ENCODE data around the gene CTCF.

CTCF gene

GRCh38 chr16:67665598-67665997 is 103.3 kb downstream of the CTCF start:
- DNase-seq: no peak

GRCh38 chr16:67666032-67666551 is 103.8 kb downstream of the CTCF start:
- no peak for DNase-seq

- peak; percentile 67 to 84 (median 77) for DNase-seq
These were observed 104.5 kb downstream of the CTCF start, which contains the start of the genes C16orf86 and ENKD1 for GRCh38 chr16:67666559-67667452. Gene C16orf86, plus strand, starts transcription at chr16:67666814. Its CDS starts 157 bp downstream, at chr16:67666971. Gene ENKD1, minus strand, starts transcription at chr16:67666750. Its CDS starts 308 bp downstream, at chr16:67666442.

- DNase-seq: no peak
These were observed 105.1 kb downstream of the CTCF start for GRCh38 chr16:67667453-67667816.

- DNase-seq: peak; percentile 59 to 89 (median 78)
These were observed 105.6 kb downstream of the CTCF start for GRCh38 chr16:67667817-67668494.

GRCh38 chr16:67668495-67669157 is 106.3 kb downstream of the CTCF start:
- DNase-seq: no peak

GRCh38 chr16:67669499-67670101 is 107.3 kb downstream of the CTCF start:
- DNase-seq: no peak

- DNase-seq: no peak
These were observed 110.0 kb downstream of the CTCF start for GRCh38 chr16:67672306-67672705.

GRCh38 chr16:67672739-67673662 is 110.7 kb downstream of the CTCF start:
- peak in 2 of 5 donors; percentile 41 to 49 for DNase-seq

- no peak for DNase-seq
These were observed 111.6 kb downstream of the CTCF start for GRCh38 chr16:67673712-67674580.

GRCh38 chr16:67674851-67675578 is 112.7 kb downstream of the CTCF start:
- no peak for DNase-seq

GRCh38 chr16:67675579-67675935 is 113.2 kb downstream of the CTCF start:
- DNase-seq: no peak

GRCh38 chr16:67675999-67676398 is 113.7 kb downstream of the CTCF start:
- DNase-seq: no peak

- no peak for DNase-seq
These were observed 114.2 kb downstream of the CTCF start for GRCh38 chr16:67676516-67676915.

- DNase-seq: no peak
These were observed 114.6 kb downstream of the CTCF start for GRCh38 chr16:67676939-67677338.

GRCh38 chr16:67677712-67678111 is 115.4 kb downstream of the CTCF start:
- DNase-seq: no peak

- no peak for DNase-seq
These were observed 116.2 kb downstream of the CTCF start for GRCh38 chr16:67678354-67679023.

GRCh38 chr16:67679935-67680897 is 117.9 kb downstream of the CTCF start:
- no peak for DNase-seq

Measured in T-helper 1 cell (primary cell).